Lower leg skin (tissue), 4 donors: ENCODE data around the gene NOL4L. TPM values are rescaled to one million over a fixed set of nuclear protein-coding genes. Genes with fewer than 3 reads are reported as not detected.

Source experiments
- DNase-seq, 2 donors: peaks; one replicate each; pipeline ENCODE4 v3.0.0-alpha.2; 2019; ENCODE audit warnings: low spot score in 2 of 2
- H3K4me3 ChIP-seq: fragments of 200-600 bp; sonication (generic); 2 replicates; pipeline ENCODE4 v1.5.1; 2017; ENCODE audit warnings: mild to moderate bottlenecking, low read depth; ENCODE audit not compliant: poor library complexity, severe bottlenecking
- POLR2A ChIP-seq, 2 donors: fragments of 450-650 bp; IDR thresholded peaks; one replicate each; pipeline ENCODE4 v1.6.1; 2016 to 2017; ENCODE audit warnings: antibody characterized with exemption in 2 of 2, mild to moderate bottlenecking in 1 of 2, moderate library complexity in 1 of 2
- WGBS, 2 donors: methylation state at CpG; one replicate each; pipeline ENCODE4 v1.1.5; 2018; 5-methylcytosine and 5-hydroxymethylcytosine counted together
- intact Hi-C: fragments of 100-400 bp; cut with DNase I; formaldehyde crosslinking; loops from one replicate; pipeline ENCODE4 v1.15.0; 2023; ENCODE audit warnings: low total_unique reads
- total RNA-seq, 4 donors: library from RNA; depleted of rRNA; stranded (reverse); fragments of >200 nt; gene quantifications; one replicate each; pipeline ENCODE4 v1.1.0, GENCODE V29; 2016
- TF ChIP-seq, protein P1 (sequence below), 3 donors: fragments of 450-650 bp; IDR thresholded peaks; one replicate each; pipeline ENCODE4 v1.5.1; 2016; ENCODE audit warnings: antibody characterized with exemption in 3 of 3, mild to moderate bottlenecking in 3 of 3, moderate library complexity in 2 of 3

NOL4L gene
- total RNA-seq, 4 donors from 2014 or later = 4.6 to 10.4 (median 7.0) TPM

DNA sequence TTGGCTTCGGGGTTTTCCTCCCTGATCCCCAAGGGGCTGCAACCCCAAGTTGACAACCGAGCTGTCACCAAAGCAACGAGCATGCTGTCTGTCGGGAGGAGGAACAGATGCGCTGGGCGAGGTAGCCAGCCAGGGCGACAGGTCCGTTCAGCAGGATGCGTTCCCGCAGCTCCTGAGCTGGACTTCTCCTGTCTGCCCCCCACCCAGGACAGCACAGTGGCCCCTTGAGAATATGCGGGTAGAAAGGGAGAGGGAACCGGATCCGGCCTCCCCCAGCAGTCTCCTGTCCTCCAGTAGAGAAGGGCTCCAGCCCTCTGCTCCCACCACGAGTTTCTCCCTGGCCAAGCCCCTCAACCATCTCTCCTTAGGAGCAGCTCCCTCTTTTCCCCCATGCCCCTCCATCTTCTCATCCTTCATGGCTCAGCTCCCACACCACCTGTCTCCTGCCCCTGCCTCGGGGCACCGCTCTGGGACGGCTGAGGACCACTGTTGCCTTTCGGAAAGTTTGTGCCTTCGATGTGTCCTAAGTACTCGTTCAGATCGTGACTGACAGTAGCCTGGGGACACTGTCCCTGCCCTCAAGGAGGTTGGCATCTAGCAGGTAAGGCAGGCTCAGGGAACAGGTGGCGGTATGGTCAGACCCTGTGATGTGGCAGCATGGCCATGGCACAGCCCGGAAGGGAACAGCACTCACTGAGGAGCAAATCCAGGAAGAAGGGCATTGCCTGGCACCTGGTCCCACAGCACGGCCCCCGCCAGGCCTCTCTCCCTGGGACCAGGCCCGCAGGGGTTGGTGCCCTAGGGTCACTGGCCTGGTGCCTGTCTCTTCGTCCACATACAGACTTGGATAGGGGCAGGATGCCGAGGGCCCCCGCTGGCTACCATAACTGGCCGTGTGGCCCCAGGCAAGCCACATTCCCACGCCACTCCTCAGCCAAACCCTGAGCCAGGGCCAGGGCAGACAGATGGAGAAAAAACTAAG, 130.7 kb downstream of the NOL4L start:
- no peak overlapping the region for H3K4me3 ChIP-seq
- intact Hi-C loops = no loop called here
- no peak for DNase-seq
- 89 to 90% methylated on average over 30 to 31 of the region's 31 CpGs for WGBS, 2 donors
- TF ChIP-seq, protein P1, sequence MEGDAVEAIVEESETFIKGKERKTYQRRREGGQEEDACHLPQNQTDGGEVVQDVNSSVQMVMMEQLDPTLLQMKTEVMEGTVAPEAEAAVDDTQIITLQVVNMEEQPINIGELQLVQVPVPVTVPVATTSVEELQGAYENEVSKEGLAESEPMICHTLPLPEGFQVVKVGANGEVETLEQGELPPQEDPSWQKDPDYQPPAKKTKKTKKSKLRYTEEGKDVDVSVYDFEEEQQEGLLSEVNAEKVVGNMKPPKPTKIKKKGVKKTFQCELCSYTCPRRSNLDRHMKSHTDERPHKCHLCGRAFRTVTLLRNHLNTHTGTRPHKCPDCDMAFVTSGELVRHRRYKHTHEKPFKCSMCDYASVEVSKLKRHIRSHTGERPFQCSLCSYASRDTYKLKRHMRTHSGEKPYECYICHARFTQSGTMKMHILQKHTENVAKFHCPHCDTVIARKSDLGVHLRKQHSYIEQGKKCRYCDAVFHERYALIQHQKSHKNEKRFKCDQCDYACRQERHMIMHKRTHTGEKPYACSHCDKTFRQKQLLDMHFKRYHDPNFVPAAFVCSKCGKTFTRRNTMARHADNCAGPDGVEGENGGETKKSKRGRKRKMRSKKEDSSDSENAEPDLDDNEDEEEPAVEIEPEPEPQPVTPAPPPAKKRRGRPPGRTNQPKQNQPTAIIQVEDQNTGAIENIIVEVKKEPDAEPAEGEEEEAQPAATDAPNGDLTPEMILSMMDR (IDR thresholded peaks at IDR 0.05) = no peak
- TF ChIP-seq POLR2A (IDR thresholded peaks at IDR 0.05) = no peak

DNA sequence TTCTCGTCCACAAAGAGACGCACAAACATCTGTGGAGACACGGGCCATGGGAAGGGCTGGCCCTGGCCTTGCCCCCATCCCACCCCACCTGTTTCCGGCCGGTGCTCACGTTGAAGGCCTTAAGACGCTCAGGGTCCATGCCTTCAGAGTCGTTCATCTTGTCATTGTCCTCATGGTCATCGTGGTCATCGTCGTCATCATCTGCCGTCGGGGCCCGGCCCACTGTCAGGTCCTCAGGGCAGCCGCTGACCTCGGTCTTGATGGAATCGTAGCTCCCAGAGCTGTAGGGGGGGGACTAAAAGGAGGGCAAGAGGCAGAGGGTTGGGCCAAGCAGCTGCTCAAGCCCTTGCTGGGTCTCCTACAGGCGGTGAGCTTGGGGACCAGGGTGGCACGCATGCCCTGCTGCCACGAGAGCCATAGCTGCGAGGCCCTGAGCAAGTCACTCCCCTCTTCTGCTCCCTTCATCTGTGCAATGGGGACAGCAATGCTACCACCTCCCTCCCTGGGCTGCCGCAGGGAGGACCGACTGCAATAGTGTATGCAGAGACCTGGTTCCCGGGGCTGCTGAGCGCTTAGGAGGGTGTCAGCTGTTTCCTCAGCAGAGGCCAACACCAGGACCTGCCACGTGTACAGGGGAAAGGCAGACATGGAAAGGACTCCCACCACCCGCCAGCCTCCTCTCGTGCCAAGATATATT, 131.5 kb downstream of the NOL4L start:
- no peak overlapping the region for H3K4me3 ChIP-seq
- TF ChIP-seq POLR2A (IDR thresholded peaks at IDR 0.05) = no peak
- TF ChIP-seq, protein P1 (IDR thresholded peaks at IDR 0.05) = no peak
- intact Hi-C loops = no loop called here
- whole genome bisulfite sequencing, 2 donors = 89% methylated on average over 21 to 28 of the region's 28 CpGs
- no peak for DNase-seq

GRCh38 chr20:32452776-32453466, 132.2 kb downstream of the NOL4L start:
- intact Hi-C loops = no loop called here
- 89 to 92% methylated on average over 24 of the region's 24 CpGs for WGBS, 2 donors
- H3K4me3 ChIP-seq = no peak overlapping the region
- DNase-seq = no peak
- no peak for TF ChIP-seq POLR2A (IDR thresholded peaks at IDR 0.05)

GRCh38 chr20:32451682-32452461, 133.3 kb downstream of the NOL4L start:
- 84% methylated on average over 26 to 27 of the region's 27 CpGs for WGBS, 2 donors
- intact Hi-C loops = no loop called here
- TF ChIP-seq POLR2A (IDR thresholded peaks at IDR 0.05) = no peak
- TF ChIP-seq, protein P1 (IDR thresholded peaks at IDR 0.05) = no peak
- no peak overlapping the region for H3K4me3 ChIP-seq
- no peak for DNase-seq

DNA sequence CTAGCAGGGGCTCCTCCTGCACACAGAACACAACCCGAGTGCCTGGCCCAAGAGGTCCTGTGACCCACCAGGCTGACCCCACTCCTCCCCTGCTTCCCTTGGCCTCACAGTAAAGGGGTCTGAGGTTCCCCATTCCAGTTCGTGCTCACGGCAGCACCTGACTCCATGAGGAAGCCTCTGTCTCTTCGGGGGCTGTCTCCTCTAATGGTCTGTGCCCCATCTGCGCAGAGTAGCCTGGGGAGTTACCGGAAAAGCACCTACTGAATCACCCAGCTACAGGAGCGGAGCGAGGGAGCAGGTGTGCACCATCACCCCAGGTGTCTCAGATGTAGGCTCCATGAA, 133.8 kb downstream of the NOL4L start:
- no peak for DNase-seq
- intact Hi-C loops = no loop called here
- TF ChIP-seq, protein P1 (IDR thresholded peaks at IDR 0.05) = no peak
- no peak for TF ChIP-seq POLR2A (IDR thresholded peaks at IDR 0.05)
- whole genome bisulfite sequencing, 2 donors = 92 to 95% methylated on average over 8 of the region's 8 CpGs
- H3K4me3 ChIP-seq = no peak overlapping the region
